ENCODE measurements around the gene C12orf75.
"Not testable (repeated sequence)": the region's sequence is repeated elsewhere in the genome, so short reads cannot be mapped to it uniquely, and the experiment has no call there.

Gene C12orf75

GRCh38 chr12:105336411-105336810 is 5.9 kb downstream of the C12orf75 start:
- DNase-seq (ENCODE audit: low read depth): no peak

GRCh38 chr12:105337391-105337790 is 6.9 kb downstream of the C12orf75 start:
- DNase-seq (ENCODE audit: low read depth): no peak

- no peak for DNase-seq (ENCODE audit: low read depth)
Observed at GRCh38 chr12:105338966-105339365, 8.5 kb downstream of the C12orf75 start.

GRCh38 chr12:105341010-105341409 is 10.5 kb downstream of the C12orf75 start:
- no peak for DNase-seq (ENCODE audit: low read depth)

GRCh38 chr12:105341620-105342019 is 11.1 kb downstream of the C12orf75 start:
- DNase-seq (ENCODE audit: low read depth): not testable (repeated sequence)

- DNase-seq (ENCODE audit: low read depth): no peak
Observed at GRCh38 chr12:105342464-105342863, 12.0 kb downstream of the C12orf75 start.

- DNase-seq (ENCODE audit: low read depth): no peak
Observed at GRCh38 chr12:105343836-105344235, 13.3 kb downstream of the C12orf75 start.

GRCh38 chr12:105347499-105347898 is 17.0 kb downstream of the C12orf75 start:
- DNase-seq (ENCODE audit: low read depth): no peak

GRCh38 chr12:105348142-105348541 is 17.7 kb downstream of the C12orf75 start:
- DNase-seq (ENCODE audit: low read depth): no peak

GRCh38 chr12:105348561-105348960 is 18.1 kb downstream of the C12orf75 start:
- no peak for DNase-seq (ENCODE audit: low read depth)

- no peak for DNase-seq (ENCODE audit: low read depth)
Observed at GRCh38 chr12:105349138-105349537, 18.6 kb downstream of the C12orf75 start.

GRCh38 chr12:105351523-105351922 is 21.0 kb downstream of the C12orf75 start:
- no peak for DNase-seq (ENCODE audit: low read depth)

- DNase-seq (ENCODE audit: low read depth): no peak
Observed at GRCh38 chr12:105352052-105352451, 21.6 kb downstream of the C12orf75 start.

- no peak for DNase-seq (ENCODE audit: low read depth)
Observed at GRCh38 chr12:105352940-105353635, 22.6 kb downstream of the C12orf75 start.

- no peak for DNase-seq (ENCODE audit: low read depth)
Observed at GRCh38 chr12:105355752-105356151, 25.3 kb downstream of the C12orf75 start.

- DNase-seq (ENCODE audit: low read depth): no peak
Observed at GRCh38 chr12:105357162-105357691, 26.7 kb downstream of the C12orf75 start.

GRCh38 chr12:105358789-105359188 is 28.3 kb downstream of the C12orf75 start:
- no peak for DNase-seq (ENCODE audit: low read depth)

GRCh38 chr12:105359856-105360255 is 29.4 kb downstream of the C12orf75 start:
- DNase-seq (ENCODE audit: low read depth): no peak

- no peak for DNase-seq (ENCODE audit: low read depth)
Observed at GRCh38 chr12:105363890-105364289, 33.4 kb downstream of the C12orf75 start.

- DNase-seq (ENCODE audit: low read depth): no peak
Observed at GRCh38 chr12:105365231-105365630, 34.7 kb downstream of the C12orf75 start.

- no peak for DNase-seq (ENCODE audit: low read depth)
Observed at GRCh38 chr12:105368047-105368646, 37.7 kb downstream of the C12orf75 start.

GRCh38 chr12:105369014-105369413 is 38.5 kb downstream of the C12orf75 start:
- no peak for DNase-seq (ENCODE audit: low read depth)

GRCh38 chr12:105374303-105374702 is 43.8 kb downstream of the C12orf75 start:
- DNase-seq (ENCODE audit: low read depth): no peak

GRCh38 chr12:105377077-105377476 is 46.6 kb downstream of the C12orf75 start:
- DNase-seq (ENCODE audit: low read depth): no peak
